Adipocyte (in vitro differentiated cells): Measurements from ENCODE around the gene CMIP.

ENCODE experiments used
- DNase-seq: peaks from one replicate; pipeline ENCODE4 v3.0.0-alpha.2; 2015; ENCODE audit warnings: low read depth
- H3K27me3 ChIP-seq: replicated peaks from 2 replicates; pipeline ENCODE4 v1.7.0; 2013; ENCODE audit warnings: mild to moderate bottlenecking, low read length, moderate library complexity; ENCODE audit not compliant: control insufficient read depth, insufficient read depth
- H3K36me3 ChIP-seq: 2 replicates; pipeline ENCODE4 v1.7.0; 2013; ENCODE audit warnings: low read length, mild to moderate bottlenecking, moderate library complexity; ENCODE audit not compliant: control insufficient read depth, insufficient read depth, severe bottlenecking
- H3K4me1 ChIP-seq: 2 replicates; pipeline ENCODE4 v1.7.0; 2013; ENCODE audit warnings: mild to moderate bottlenecking, low read length, moderate library complexity; ENCODE audit not compliant: control insufficient read depth, insufficient read depth
- H3K4me3 ChIP-seq: 2 replicates; pipeline ENCODE4 v1.7.0; 2013; ENCODE audit warnings: mild to moderate bottlenecking, low read length, moderate library complexity
- H3K9ac ChIP-seq: 2 replicates; pipeline ENCODE4 v1.7.0; 2013; ENCODE audit warnings: mild to moderate bottlenecking, low read length, moderate library complexity
- H3K9me3 ChIP-seq: 2 replicates; pipeline ENCODE4 v1.7.0; 2013; ENCODE audit warnings: mild to moderate bottlenecking, low read length, moderate library complexity; ENCODE audit not compliant: control insufficient read depth

CMIP gene

GRCh38 chr16:81468269-81468902 is 23.8 kb downstream of the CMIP start:
- Histone ChIP-seq H3K9ac (no peak overlapping the region), H3K27me3 (no peaks in the 10 kb centered on the region), H3K36me3 (peaks cover 7% of the 10 kb centered on the region), H3K4me3 (no peak overlapping the region), H3K4me1 (peaks cover 18% of the 10 kb centered on the region), H3K9me3 (no peaks in the 10 kb centered on the region)
- no peak for DNase-seq

GRCh38 chr16:81469183-81469677 is 24.6 kb downstream of the CMIP start:
- Histone ChIP-seq H3K9ac (no peak overlapping the region), H3K9me3 (no peaks in the 10 kb centered on the region), H3K4me3 (no peak overlapping the region), H3K36me3 (peaks cover 7% of the 10 kb centered on the region), H3K4me1 (peaks cover 26% of the 10 kb centered on the region), H3K27me3 (no peaks in the 10 kb centered on the region)
- DNase-seq = no peak

- H3K9me3 ChIP-seq = no peaks in the 10 kb centered on the region
- DNase-seq = no peak
- no peak overlapping the region for H3K4me3 ChIP-seq
- H3K9ac ChIP-seq = no peak overlapping the region
- H3K4me1 ChIP-seq = peaks cover 30% of the 10 kb centered on the region
- peaks cover 7% of the 10 kb centered on the region for H3K36me3 ChIP-seq
- H3K27me3 ChIP-seq = no peaks in the 10 kb centered on the region
Measured at GRCh38 chr16:81469710-81470535, 25.3 kb downstream of the CMIP start.

- peaks cover 7% of the 10 kb centered on the region for H3K36me3 ChIP-seq
- H3K27me3 ChIP-seq = no peaks in the 10 kb centered on the region
- H3K9ac ChIP-seq = no peak overlapping the region
- no peak overlapping the region for H3K4me3 ChIP-seq
- peaks cover 30% of the 10 kb centered on the region for H3K4me1 ChIP-seq
- no peaks in the 10 kb centered on the region for H3K9me3 ChIP-seq
- no peak for DNase-seq
Measured at GRCh38 chr16:81470796-81471636, 26.4 kb downstream of the CMIP start.

GRCh38 chr16:81471882-81472281 is 27.3 kb downstream of the CMIP start:
- Histone ChIP-seq H3K4me3 (no peak overlapping the region), H3K9me3 (no peaks in the 10 kb centered on the region), H3K36me3 (peaks cover 7% of the 10 kb centered on the region), H3K27me3 (no peaks in the 10 kb centered on the region), H3K4me1 (peaks cover 22% of the 10 kb centered on the region), H3K9ac (no peak overlapping the region)
- DNase-seq = no peak

GRCh38 chr16:81472391-81472790 is 27.8 kb downstream of the CMIP start:
- Histone ChIP-seq H3K4me1 (peaks cover 18% of the 10 kb centered on the region), H3K9me3 (no peaks in the 10 kb centered on the region), H3K9ac (no peak overlapping the region), H3K27me3 (no peaks in the 10 kb centered on the region), H3K4me3 (no peak overlapping the region), H3K36me3 (peaks cover 7% of the 10 kb centered on the region)
- DNase-seq = no peak

GRCh38 chr16:81473066-81473488 is 28.5 kb downstream of the CMIP start:
- Histone ChIP-seq H3K9me3 (no peaks in the 10 kb centered on the region), H3K4me1 (peaks cover 18% of the 10 kb centered on the region), H3K9ac (peak overlapping the region; percentile 9), H3K36me3 (peaks cover 7% of the 10 kb centered on the region), H3K4me3 (no peak overlapping the region), H3K27me3 (no peaks in the 10 kb centered on the region)
- DNase-seq = no peak

GRCh38 chr16:81473558-81473957 is 28.9 kb downstream of the CMIP start:
- peak overlapping the region; percentile 43 for H3K4me3 ChIP-seq
- peaks cover 18% of the 10 kb centered on the region for H3K4me1 ChIP-seq
- peak overlapping the region; percentile 9 for H3K9ac ChIP-seq
- no peaks in the 10 kb centered on the region for H3K9me3 ChIP-seq
- peaks cover 7% of the 10 kb centered on the region for H3K36me3 ChIP-seq
- DNase-seq = no peak
- no peaks in the 10 kb centered on the region for H3K27me3 ChIP-seq

GRCh38 chr16:81473969-81474959 is 29.7 kb downstream of the CMIP start:
- peaks cover 7% of the 10 kb centered on the region for H3K36me3 ChIP-seq
- DNase-seq = no peak
- peak overlapping the region; percentile 9 for H3K9ac ChIP-seq
- no peaks in the 10 kb centered on the region for H3K27me3 ChIP-seq
- H3K9me3 ChIP-seq = no peaks in the 10 kb centered on the region
- H3K4me3 ChIP-seq = no peak overlapping the region
- H3K4me1 ChIP-seq = peaks cover 18% of the 10 kb centered on the region
